Smooth muscle cell (in vitro differentiated cells): ENCODE measurements around the gene SETBP1. TPM values are rescaled to one million over a fixed set of nuclear protein-coding genes. Genes with fewer than 3 reads are reported as not detected.
A peak's percentile ranks its signal among the peaks of the same experiment; 100 is the strongest.

Experiments
- DNase-seq: peaks from one replicate; lab custom pipeline; 2025; ENCODE audit not compliant: unreplicated experiment; lab: John Stamatoyannopoulos, UW
- H2AFZ ChIP-seq: fragments of 200-600 bp; sonication (generic); 2 replicates; pipeline ENCODE4 v1.6.0; 2016; ENCODE audit warnings: antibody characterized with exemption, low read depth, mild to moderate bottlenecking
- H3F3A ChIP-seq: fragments of 200-600 bp; sonication (generic); 2 replicates; pipeline ENCODE4 v1.6.0; 2017; ENCODE audit warnings: antibody characterized with exemption, low read depth
- H3K27ac ChIP-seq: fragments of 200-600 bp; sonication (generic); 2 replicates; pipeline ENCODE4 v1.5.1; 2016; ENCODE audit warnings: low read depth, mild to moderate bottlenecking
- H3K27me3 ChIP-seq: fragments of 200-600 bp; sonication (generic); 2 replicates; pipeline ENCODE4 v1.6.1; 2016; ENCODE audit warnings: low read depth, mild to moderate bottlenecking
- H3K36me3 ChIP-seq: fragments of 200-600 bp; sonication (generic); 2 replicates; pipeline ENCODE4 v1.5.1; 2016; ENCODE audit warnings: low read depth
- H3K4me1 ChIP-seq: fragments of 200-600 bp; sonication (generic); 2 replicates; pipeline ENCODE4 v1.5.1; 2016; ENCODE audit warnings: low read depth
- H3K4me2 ChIP-seq: fragments of 200-600 bp; sonication (generic); 2 replicates; pipeline ENCODE4 v1.6.0; 2016; ENCODE audit warnings: mild to moderate bottlenecking
- H3K4me3 ChIP-seq: fragments of 200-600 bp; sonication (generic); 2 replicates; pipeline ENCODE4 v1.5.1; 2016; ENCODE audit warnings: mild to moderate bottlenecking
- H3K79me2 ChIP-seq: fragments of 200-600 bp; sonication (generic); 2 replicates; pipeline ENCODE4 v1.6.0; 2016; ENCODE audit warnings: low read depth, mild to moderate bottlenecking
- H3K9ac ChIP-seq: fragments of 200-600 bp; sonication (generic); 2 replicates; pipeline ENCODE4 v1.6.0; 2016; ENCODE audit warnings: low read depth
- H3K9me3 ChIP-seq: fragments of 200-600 bp; sonication (generic); replicated peaks from 2 replicates; pipeline ENCODE4 v1.5.1; 2016; ENCODE audit warnings: low read depth
- H4K20me1 ChIP-seq: fragments of 200-600 bp; sonication (generic); 2 replicates; pipeline ENCODE4 v1.6.0; 2016; ENCODE audit warnings: low read depth
- WGBS: methylation state at CpG from one replicate; pipeline ENCODE4 v1.1.7; 2016; ENCODE audit warnings: low lambda C conversion rate; 5-methylcytosine and 5-hydroxymethylcytosine counted together
- polyA plus RNA-seq: library from polyadenylated mRNA; unstranded; fragments of >200 nt; fragmentation: Nextera tagmentation; extraction: Ambion mirVana; gene quantifications from 2 replicates; pipeline ENCODE4 v1.2.1, GENCODE V29; 2016
- total RNA-seq: library from RNA; depleted of rRNA; stranded (reverse); fragments of >200 nt; gene quantifications from 2 replicates; pipeline ENCODE4 v1.2.3, GENCODE V29; 2014
- TF ChIP-seq, protein P1 (sequence below): fragments of 200-600 bp; sonication (generic); IDR thresholded peaks from 2 replicates; pipeline ENCODE4 v1.5.1; 2017; ENCODE audit warnings: borderline replicate concordance, mild to moderate bottlenecking, antibody characterized with exemption; ENCODE audit not compliant: insufficient read depth, poor library complexity, severe bottlenecking

The SETBP1 gene
- total and polyA plus RNA-seq, 2 experiments from 2014 or later = 6.1 to 17.7 TPM

DNA sequence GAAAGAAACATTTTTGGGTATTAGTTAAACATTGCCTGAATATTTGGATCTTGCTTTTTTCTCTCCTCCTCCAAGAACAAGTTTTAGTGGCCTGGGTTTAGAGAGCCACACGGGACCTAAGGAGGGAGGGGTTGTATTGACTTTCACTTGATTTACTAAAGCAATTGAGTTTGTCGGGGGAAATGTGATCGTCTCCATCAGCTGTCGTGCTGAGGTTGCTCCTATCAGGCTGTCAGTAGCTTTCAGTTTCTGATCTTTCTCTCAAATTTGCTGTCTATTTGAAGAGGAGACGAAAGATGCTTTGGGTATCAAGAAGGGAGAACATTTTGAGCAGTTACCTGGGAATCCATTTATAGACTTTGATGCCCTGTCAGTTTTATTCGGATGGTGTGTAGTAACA is 106.0 kb downstream of the SETBP1 start:
- no peak overlapping the region for H3K4me2 ChIP-seq
- peaks cover 21% of the 10 kb centered on the region for H3F3A ChIP-seq
- WGBS = 84% methylated on average over 6 of the region's 6 CpGs
- no peaks in the 10 kb centered on the region for H3K27me3 ChIP-seq
- H3K9ac ChIP-seq = no peak overlapping the region
- no peak for DNase-seq
- no peak overlapping the region for H3K4me3 ChIP-seq
- peaks cover 32% of the 10 kb centered on the region for H3K4me1 ChIP-seq
- no peak overlapping the region for H3K27ac ChIP-seq
- TF ChIP-seq, protein P1, sequence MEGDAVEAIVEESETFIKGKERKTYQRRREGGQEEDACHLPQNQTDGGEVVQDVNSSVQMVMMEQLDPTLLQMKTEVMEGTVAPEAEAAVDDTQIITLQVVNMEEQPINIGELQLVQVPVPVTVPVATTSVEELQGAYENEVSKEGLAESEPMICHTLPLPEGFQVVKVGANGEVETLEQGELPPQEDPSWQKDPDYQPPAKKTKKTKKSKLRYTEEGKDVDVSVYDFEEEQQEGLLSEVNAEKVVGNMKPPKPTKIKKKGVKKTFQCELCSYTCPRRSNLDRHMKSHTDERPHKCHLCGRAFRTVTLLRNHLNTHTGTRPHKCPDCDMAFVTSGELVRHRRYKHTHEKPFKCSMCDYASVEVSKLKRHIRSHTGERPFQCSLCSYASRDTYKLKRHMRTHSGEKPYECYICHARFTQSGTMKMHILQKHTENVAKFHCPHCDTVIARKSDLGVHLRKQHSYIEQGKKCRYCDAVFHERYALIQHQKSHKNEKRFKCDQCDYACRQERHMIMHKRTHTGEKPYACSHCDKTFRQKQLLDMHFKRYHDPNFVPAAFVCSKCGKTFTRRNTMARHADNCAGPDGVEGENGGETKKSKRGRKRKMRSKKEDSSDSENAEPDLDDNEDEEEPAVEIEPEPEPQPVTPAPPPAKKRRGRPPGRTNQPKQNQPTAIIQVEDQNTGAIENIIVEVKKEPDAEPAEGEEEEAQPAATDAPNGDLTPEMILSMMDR = no peak
- H3K9me3 ChIP-seq = no peaks in the 10 kb centered on the region
- H3K79me2 ChIP-seq = peaks cover 44% of the 10 kb centered on the region
- H3K36me3 ChIP-seq = no peaks in the 10 kb centered on the region
- H4K20me1 ChIP-seq = peaks cover 3% of the 10 kb centered on the region
- H2AFZ ChIP-seq = no peak overlapping the region

DNA sequence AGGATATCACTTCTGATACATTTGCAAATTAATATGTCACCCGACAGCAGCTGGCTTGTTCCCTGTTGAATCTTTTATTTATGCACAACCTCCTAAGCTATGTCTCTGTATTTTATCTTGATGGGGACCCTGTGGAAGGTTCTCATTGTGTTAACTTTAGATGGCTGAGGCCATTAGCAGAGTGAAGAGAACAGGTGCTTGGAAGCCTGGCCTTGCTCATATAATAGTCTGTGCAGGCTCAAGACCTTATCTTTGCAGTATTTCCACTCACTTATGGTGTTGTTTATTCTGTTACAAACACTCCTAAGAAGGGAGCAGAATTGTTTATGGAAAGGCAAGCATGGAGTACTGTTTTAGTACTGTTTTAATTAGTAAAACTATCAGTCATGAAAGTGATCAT is 107.6 kb downstream of the SETBP1 start:
- DNase-seq = no peak
- Histone ChIP-seq H3K4me1 (peaks cover 37% of the 10 kb centered on the region), H3K79me2 (peaks cover 37% of the 10 kb centered on the region), H3K4me2 (no peak overlapping the region), H3F3A (peaks cover 11% of the 10 kb centered on the region), H3K27me3 (no peaks in the 10 kb centered on the region), H3K27ac (no peak overlapping the region), H3K9ac (no peak overlapping the region), H4K20me1 (no peaks in the 10 kb centered on the region), H3K4me3 (no peak overlapping the region), H3K36me3 (no peaks in the 10 kb centered on the region), H3K9me3 (no peaks in the 10 kb centered on the region), H2AFZ (no peak overlapping the region)
- TF ChIP-seq, protein P1 = no peak
- WGBS = 84% methylated on average over 1 of the region's 1 CpG

DNA sequence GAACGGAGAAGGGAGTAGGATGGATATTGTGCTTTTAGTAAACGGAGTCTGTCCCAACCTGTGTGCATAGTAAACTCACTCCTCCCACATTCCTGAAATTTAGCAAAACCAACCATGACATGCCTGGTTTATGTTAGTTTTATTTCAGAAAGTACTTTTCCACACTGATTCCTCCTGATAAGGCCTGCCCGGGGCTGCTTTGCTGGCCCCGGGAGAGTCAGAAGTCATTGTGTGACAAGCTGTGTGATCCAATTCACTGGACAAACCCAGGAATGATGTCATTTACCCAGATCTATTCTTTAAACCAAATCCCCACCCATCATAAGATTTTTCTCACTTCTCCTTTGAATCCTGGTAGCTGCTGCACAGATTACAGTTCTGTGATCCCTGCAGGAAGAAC is 109.0 kb downstream of the SETBP1 start:
- H4K20me1 ChIP-seq = no peaks in the 10 kb centered on the region
- no peaks in the 10 kb centered on the region for H3K36me3 ChIP-seq
- H3K27ac ChIP-seq = peak overlapping the region; percentile 70
- peak overlapping the region; percentile 76 for H3K4me2 ChIP-seq
- H3K79me2 ChIP-seq = peaks cover 28% of the 10 kb centered on the region
- peaks cover 49% of the 10 kb centered on the region for H3K4me1 ChIP-seq
- no peak overlapping the region for H3K9ac ChIP-seq
- no peaks in the 10 kb centered on the region for H3K9me3 ChIP-seq
- WGBS = under 1% methylated on average over 4 of the region's 4 CpGs
- no peak overlapping the region for H2AFZ ChIP-seq
- peak overlapping the region; percentile 16 for H3K4me3 ChIP-seq
- peaks cover 11% of the 10 kb centered on the region for H3F3A ChIP-seq
- TF ChIP-seq, protein P1 = no peak
- no peak for DNase-seq
- no peaks in the 10 kb centered on the region for H3K27me3 ChIP-seq

DNA sequence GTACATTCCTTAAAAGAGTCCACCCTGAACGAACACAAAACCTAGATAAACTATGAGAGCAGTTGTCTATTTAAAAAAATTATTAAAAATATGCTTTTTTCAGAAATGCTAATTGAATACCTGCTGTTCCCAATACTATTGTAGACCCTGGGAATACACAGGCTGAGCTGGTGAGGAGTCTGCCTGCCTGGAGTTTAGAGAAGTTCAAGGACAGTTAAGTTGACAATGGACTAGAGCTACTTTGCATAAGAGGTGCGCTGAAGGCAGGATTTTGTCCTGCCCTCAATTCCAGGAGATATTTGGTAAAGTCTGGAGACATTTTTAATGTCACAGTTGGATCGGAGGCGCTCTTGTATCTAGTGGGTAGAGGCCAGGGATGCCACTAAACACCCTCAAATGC is 110.2 kb downstream of the SETBP1 start:
- Histone ChIP-seq H3K9me3 (no peaks in the 10 kb centered on the region), H3K36me3 (no peaks in the 10 kb centered on the region), H3K4me3 (no peak overlapping the region), H3K4me1 (peaks cover 49% of the 10 kb centered on the region), H3K27me3 (no peaks in the 10 kb centered on the region), H3K9ac (no peak overlapping the region), H3K79me2 (peaks cover 23% of the 10 kb centered on the region), H2AFZ (no peak overlapping the region), H3F3A (peaks cover 11% of the 10 kb centered on the region), H3K27ac (peak overlapping the region; percentile 51), H4K20me1 (no peaks in the 10 kb centered on the region), H3K4me2 (peak overlapping the region; percentile 74)
- 85% methylated on average over 4 of the region's 4 CpGs for WGBS
- no peak for DNase-seq
- TF ChIP-seq, protein P1 = no peak
